Measurements from ENCODE around the gene PSMD13.

GRCh38 chr11:235609-235996, 1.2 kb upstream of the PSMD13 start:
- no peak for TF ChIP-seq GATA2 (IDR thresholded peaks at IDR 0.05; ENCODE audit: low read depth, low read length)
- TF ChIP-seq GATA3 (IDR thresholded peaks at IDR 0.05; ENCODE audit: low read depth, low read length) = no peak
